Gastroesophageal sphincter (tissue), 3 donors: ENCODE data around the gene TMPRSS9.

Source experiments
- CTCF ChIP-seq, 4 experiments: fragments of 200-600 bp in 2 of 4; fragments of 450-650 bp in 2 of 4; sonication (generic) in 1 of 4; IDR thresholded peaks; one replicate each; pipeline ENCODE4 v1.5.1; 2017 to 2019; ENCODE audit warnings: antibody characterized with exemption in 4 of 4, mild to moderate bottlenecking in 2 of 4, moderate library complexity in 2 of 4
- POLR2A ChIP-seq, 2 donors: fragments of 450-650 bp; IDR thresholded peaks; one replicate each; pipeline ENCODE4 v1.6.1; 2017; ENCODE audit warnings: antibody characterized with exemption in 2 of 2, mild to moderate bottlenecking in 2 of 2, moderate library complexity in 1 of 2

- TF ChIP-seq CTCF (IDR thresholded peaks at IDR 0.05): no peak
- TF ChIP-seq POLR2A (IDR thresholded peaks at IDR 0.05): no peak
Measured at GRCh38 chr19:2340496-2341243, 19.4 kb upstream of the TMPRSS9 start.
